ENCODE data around the gene ALLC.
"Not testable (repeated sequence)": the region's sequence is repeated elsewhere in the genome, so short reads cannot be mapped to it uniquely, and the experiment has no call there.

Gene ALLC

DNA sequence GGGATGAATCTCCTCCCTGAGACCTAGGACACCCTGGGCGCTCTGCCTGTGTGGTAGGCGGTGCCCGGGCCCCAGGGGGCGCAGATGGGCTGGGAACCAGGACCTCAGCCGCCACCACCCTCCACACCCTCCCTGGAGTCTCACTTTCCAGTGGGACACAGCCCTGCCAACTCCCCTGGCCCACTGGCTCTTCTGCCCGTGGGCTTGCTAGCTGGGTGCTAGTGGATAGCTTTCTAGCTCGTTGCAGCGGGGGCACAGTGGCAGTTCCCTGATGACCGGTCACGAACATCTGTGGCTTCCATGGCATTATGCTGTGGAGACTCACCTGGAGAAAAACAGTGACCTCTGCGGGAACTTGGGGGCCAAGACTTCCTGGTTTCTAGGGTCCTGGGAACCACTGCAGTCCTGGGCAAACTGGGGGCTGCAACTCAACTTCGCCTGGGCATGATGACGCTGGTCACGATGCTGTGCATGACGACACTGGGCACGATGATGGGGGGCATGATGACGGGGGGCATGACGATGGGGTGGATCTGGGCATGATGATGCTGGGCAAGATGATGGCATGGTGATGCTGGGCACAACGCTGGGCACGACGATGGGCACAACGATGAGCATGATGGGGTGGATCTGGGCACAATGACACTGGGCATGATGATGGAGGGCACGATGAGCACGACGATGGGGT, 31.0 kb upstream of the ALLC start:
- FAIRE-seq = no peak

DNA sequence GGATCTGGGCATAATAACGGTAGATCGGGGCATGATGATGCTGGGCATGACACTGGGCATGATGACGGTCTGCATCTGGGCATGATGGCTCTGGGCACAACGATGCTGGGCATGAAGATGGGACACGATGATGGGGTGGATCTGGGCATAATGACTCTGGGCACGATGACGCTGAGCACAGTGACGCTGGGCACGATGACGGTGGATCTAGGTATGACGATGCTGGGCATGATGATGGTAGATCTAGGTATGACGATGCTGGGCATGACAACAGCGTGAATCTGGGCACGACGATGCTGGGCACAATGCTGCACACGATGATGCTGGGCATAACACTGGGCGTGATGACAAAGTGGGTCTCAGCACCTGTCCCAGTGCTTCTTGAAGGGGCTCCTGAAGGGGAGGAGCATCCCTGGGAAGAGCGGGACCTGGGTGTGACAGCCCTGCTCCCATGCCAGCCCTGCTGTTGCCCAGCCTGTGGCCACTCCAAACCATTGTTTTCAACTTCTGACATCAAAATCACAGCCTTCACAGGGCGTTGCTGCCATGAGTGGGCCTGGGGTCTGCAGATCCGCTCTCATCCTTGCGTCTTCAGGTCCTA, 30.4 kb upstream of the ALLC start:
- FAIRE-seq = no peak

DNA sequence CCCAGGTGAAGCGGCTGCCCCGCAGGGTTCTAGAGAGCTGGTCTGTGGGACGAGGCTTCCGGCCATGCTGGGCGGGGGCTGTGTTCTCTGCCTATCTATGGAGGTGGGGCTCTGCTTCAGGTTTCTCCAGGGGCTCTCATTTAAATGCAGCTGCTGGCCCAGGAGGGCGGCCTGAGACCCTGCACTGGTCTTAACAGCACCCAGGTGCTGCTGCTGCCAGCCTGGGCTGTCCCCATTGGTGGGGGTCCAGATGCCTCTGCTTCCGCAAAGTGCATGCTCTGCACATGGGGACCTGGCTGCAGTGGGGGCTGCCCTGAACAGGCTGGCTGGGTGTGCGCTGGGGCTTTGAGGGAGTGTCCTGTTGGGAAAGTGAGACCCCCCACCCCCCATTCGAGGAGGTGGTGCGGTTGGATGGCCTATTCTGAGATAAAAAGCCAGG, 29.7 kb upstream of the ALLC start:
- FAIRE-seq = no peak

DNA sequence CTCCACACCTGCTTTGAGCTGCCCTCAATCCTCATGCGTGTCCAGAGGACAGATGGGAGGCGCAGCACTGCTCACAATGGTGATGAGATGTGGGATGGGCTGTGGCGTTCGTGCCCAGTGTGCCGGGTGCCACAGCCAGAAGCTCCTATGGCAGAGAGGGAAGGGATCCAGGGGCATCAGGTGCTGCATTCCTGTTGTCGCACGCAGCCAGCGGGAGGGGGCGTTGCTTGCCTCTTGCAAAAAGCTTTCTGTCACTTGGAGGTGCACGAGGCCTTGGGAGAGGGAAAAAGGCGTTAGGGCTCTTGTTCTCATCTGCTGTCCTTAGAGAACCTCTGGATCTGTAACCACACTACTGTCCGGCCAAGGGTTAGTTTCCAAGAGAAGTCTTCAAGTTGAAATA, 29.2 kb upstream of the ALLC start:
- FAIRE-seq = no peak

DNA sequence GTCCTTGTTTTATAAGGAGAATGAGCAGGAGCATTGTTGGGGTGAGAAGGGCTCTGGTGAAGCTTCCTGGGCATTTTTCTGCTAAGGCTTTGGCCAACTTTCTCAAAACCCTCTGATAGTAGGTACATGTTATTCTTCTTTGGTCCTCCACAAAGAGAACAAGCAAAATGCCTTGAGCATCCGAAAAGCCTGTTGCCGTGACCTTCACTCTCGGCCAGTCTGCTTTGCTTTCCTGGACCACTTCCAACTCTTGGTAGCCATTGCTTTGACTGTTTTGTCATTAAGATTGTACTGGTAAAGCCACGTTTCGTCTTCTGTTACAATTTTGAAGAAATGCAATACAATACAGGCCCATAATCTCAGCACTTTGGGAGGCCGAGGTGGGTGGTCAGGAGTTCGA, 27.4 kb upstream of the ALLC start:
- no peak for FAIRE-seq

DNA sequence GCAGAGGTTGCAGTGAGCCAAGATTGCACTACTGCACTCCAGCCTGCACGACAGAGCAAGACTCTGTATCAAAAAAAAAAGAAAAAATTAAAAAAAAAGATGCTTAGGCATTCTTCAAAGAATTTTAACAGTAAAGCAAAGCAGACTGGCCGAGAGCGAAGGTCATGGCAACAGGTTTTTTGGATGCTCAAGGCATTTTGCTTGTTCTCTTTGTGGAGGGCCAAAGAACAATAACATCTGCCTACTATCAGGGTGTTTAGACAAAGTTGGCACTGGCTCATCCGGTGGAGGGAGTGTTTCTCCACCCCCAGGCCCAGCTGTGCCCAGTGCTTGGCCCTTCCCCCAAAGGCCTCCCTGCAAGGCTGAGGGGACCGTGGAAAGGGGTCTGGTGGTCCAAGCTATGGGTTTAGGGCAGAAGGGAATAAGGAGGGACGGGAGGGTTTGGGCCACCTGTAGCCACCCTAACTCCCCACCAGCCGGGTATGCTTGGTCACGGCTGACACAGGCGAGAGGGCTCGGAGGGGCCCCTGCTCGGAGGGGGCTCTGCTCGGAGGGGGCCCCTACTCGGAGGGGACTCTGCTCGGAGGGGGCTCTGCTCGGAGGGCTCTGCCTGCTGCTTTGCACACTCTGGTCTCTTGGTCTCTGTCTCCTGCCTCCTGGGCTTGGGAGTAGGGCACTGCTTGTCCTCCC, 26.7 kb upstream of the ALLC start:
- no peak for FAIRE-seq

DNA sequence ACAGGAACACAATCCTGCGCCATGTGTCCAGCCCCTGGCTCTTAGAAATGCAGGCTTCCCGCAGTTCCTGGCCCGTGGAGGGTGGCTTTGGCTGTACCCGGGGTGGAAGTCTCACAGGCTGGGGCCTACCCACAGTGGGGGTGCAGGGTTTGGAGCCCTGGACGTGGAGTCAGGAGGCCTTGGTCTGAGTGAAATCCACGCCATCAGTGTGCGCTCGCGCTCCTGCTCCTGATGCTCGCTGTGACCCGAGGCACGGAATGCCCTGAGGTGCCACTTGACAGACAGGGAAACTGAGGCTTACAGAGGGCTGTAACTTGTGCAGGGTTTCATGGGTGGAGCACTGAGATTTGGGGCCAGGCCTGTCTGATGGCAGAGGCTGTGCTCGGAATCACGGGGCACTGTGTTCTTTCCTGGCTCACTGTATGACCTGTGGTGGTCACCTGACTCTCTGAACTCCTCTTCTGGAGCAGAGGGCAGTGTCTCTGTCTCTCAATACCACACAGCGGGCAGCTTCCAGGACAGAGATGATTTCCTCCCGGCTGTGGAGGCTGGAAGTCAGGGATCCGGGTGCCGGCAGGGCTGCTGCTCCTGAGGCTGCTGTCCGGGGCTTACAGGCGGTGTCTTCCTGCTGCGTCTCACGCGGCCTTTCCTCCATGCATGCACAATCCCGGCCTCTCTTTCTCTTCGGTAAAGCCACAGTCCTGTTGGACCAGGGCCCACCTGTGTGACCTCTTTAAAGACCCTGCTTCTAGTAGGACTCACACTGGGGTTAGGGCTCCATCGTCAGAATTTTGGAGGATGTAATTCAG, 25.9 kb upstream of the ALLC start:
- no peak for FAIRE-seq

DNA sequence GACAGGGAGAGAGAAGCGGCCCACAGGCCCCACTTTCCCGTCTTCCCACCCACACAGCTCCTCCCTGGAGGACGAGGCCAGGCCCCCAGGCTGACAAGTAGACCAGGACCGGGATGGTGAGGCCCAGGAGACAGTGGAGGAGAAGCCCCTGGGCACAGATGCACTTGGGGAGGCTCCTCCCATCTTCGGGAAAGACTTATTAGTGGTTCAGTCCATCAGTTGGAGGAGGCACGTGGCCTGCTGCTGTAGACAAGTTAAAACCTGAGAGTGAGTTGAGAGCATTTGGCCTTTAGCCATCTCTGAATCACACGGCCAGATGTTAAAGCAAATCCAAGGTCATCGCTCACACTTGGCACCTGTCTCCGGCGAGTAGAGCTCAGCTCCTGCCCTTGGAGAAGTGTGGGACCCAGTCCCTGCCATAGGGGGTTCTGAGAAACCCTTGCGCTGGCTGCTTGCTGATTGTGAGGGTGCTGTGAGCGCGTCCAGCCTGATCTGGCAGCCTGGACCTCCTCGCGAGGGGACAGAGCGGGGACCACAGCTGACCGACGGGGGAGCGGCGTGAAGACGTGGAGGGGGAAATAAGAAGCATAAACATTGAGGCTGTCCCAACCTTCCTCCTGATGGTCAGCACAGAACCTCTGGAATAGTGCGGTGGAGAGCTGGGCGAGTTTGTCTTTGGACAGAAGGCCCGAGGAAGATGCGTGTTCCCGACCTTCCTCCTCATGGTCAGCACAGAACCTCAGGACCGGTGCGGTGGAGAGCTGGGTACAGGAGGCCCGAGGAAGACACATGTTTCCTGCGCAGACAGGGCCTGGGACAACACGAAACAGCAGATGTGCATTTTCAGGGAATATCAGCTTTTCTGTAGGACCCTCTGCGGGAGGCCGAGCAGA, 24.7 kb upstream of the ALLC start:
- FAIRE-seq = no peak

DNA sequence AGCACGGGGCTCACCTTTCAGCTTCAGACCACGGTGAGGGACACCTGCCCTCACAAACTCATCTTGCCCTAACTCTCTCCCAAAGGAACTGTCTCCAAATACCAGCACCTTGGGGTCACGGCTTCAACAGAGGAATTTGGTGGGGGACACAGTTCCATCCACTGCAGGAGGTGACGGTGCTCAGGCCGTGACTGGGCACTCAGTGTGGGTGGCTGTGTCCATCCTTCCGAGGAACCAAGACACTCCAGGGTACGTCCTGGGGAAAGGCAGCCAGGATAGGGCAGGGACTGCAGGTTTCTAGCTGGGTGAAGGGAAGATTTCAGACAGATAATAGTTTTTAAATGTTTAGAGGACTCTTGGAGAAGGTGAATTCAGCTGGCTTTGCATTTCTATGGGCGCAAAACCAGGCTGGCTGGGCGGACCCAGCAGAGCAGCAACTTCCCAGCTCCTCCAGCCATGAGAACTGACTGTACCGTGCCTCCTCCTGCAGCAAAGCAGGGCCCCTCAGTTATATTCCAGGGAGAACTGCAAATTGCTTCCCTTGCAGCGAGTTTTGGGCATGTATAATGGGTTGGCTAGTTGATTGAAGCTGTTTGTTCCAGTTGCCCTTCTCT, 23.9 kb upstream of the ALLC start:
- no peak for FAIRE-seq

DNA sequence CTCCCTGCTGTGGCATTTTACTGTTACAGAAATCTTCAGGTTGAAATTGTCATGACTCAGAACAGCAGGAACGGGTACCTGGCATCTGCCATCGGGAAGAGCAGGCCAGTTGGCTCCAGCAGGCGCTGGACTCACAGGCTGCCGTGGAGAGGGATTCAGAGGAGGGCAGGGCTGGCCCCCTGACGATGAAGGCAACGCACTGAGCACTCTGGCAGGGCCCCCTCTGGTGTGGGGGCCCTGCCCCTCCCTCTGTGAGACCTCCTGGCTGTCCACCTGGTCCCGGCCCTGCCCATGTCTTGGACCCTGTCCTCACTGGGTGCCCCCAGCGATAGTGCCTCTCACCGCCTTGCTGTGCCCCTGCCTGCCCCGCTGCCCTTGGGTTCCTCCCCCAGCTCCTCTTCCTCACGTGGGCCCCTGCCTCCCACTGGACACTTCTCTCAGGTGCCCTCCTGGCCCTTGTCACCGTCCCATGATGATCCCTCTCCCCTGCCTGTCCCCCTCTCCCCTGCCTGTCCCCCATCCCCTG, 23.3 kb upstream of the ALLC start:
- no peak for FAIRE-seq

DNA sequence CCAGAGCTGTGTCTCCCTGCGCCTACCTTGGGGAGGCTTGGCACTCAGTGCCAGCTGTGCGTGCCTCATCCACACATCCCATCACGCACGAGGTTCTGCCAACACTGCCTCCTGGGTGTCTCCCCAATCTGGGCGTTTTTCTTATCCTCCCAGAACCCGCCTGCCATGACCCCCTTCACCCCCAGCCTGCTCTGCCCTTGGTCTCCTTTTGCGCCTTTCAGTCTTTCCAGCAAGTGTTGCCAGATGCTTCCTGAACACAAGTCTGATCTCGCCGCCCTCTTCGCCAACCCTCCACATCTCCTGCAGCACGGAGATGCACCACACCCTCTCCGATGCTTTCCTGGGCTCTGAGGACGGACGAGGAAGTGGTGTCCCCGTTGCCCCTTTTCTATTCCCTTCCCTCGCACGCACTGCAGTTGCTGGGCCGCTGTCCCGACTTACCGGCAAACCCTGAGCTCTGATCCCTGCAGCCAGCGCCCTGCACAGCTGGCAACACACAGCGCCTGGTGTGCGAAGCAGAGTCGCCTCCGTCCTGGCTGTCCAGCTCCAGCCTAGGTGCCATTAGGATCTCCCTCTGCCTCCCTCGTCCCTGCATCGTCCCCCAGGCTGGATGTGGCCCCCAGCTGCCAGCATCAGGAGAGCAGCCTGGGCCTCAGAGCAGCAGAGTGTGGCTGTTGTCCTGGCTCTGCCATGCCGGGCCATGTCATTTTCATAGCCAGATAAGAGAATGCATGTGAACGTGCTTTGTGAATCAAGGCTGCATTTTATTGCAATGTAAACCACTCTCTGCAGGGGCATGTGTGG, 22.6 kb upstream of the ALLC start:
- no peak for FAIRE-seq

DNA sequence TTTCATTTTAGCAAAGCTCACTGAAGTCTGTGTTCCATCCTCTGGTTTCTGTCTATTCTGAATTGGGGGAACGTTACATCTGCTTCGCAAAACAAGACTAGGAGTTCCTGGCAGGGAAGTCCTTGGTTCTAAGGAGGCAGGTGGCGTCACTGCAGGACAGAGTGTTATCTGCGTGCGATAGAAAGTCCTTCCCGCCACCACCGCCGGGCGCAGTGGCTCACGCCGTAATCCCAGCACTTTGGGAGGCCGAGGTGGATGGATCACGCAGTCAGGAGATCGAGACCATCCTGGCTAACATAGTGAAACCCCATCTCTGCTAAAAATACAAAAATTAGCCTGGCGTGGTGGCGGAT, 22.0 kb upstream of the ALLC start:
- FAIRE-seq = not testable (repeated sequence)

DNA sequence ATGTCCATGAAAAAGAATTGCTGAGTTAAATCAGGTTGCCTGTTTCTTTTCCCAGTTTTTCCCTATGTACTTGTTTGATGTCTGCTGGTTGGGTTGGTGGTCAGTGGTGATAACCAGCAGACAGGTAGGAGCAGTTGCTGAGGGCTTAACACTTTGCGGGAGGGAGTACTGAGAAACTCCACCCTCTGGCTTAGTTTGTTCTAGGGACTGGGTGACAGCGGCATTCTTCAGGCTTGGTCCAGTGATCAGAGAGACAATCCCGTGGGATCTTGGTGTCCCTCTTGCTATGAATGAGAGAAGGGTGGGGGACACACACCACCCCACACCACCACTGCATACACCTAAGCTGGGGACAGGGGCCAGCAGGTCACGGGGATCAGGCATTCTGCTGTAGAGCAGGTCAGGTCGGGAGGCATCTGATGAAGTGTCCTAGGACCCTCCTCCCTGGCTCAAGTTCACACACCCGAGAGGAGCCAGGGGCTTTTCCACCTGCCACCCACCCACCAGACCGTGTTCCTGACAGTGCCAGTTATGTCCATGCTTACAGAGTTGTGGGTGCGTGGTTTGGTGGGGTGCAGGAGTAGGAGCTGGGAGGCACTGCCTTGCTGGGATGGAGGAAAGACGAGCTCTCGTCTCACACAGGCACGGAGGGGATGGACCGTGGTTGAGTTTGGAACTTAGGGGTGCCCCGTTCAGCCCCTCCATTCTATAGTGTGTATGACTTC, 21.3 kb upstream of the ALLC start:
- no peak for FAIRE-seq

DNA sequence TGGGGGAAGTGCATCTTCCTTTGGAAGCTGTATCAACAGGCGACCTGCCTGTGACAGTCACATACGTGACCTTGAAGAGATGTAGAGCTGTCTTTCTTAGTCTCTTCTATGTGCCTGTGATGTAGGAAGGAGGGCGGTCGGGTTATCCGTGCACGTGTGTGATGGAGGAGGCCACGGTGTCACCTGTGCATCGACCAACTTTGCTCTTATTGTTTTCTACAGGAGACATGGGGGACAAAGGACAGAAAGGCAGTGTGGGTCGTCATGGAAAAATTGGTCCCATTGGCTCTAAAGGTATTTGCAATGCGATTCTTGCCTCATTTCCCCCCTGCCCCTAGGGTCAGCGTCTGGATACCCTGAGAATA, 20.7 kb upstream of the ALLC start:
- no peak for FAIRE-seq

DNA sequence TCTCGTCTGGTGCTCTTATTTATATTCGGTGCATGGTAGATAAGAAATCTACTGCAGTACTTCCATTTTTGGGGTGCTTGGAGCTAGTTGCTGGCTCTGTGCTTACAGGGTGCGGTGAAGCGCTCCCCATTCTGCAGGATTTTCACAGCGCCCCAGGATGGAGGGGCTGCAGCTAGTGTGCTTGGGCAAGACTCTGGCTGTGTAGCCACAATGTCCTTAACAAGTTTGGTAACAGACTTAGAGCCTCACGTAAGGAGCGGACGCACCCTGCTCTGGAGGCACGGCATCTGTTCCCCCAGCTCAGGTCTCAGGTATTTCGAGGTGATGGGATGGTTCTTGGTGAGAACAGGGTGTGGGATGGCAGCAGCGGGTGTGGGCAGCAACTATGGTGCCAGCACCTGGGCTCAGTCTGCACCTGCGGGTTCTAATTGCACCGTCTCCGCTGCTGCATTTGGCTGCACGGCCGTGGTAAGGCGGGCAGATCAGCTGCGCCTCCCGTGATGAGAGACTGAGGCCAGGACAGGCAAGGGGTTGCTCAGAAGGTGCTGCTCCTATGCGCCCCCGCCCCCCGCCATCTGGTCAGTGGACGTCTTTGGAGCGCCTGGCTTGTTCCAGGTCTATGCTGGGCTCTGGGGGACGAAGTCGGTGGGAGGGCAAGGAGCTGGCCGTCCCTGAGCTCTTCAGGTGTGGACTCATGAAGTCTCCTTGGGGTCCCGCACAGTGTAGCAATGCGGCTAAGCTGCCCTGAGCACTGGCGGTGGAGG, 20.1 kb upstream of the ALLC start:
- FAIRE-seq = no peak

DNA sequence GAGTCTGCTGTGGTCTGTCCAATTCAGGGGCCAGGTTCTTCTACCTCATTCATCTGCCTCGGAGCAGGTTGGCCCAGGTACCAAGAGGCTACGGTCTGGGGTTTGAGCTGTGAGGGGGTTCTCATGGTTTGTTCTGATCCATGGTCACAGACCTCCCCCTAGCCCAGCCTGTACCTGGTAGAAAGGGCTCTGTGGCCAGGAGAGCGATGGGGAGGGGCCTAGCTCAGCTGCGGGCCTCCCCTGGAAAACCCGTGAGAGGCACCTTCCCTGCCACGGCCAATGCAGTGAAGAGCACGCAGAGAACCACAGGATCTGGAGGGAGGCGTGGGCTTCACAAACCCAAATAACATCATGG, 19.6 kb upstream of the ALLC start:
- FAIRE-seq = no peak

DNA sequence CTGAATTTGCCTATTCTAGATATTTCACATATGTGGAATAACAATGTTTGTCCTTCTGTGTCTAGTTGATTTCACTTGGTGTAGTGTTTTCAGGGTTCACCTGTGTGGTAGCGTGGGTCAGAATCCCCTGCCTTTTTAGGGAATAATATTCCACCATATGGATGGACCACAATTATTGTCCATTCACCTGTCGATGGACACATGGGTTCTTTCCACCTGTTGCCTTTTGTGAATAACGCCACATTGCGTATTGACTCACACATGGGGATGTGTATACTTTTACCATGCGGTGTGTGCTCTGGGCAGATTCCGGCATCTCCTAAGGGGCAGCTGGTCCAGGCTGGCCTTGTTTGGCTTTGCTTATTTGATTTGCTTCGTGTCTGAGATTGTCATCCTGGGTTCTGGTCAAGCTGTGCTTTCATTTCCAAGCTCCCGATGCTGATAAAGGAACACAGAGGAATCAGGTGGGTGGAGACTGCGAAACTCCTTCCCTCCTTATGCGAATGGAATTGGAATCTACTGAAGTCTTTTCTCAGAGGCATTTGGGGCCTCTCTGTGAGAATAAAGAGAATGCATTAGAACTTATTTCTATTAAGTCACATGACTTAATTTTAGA, 18.9 kb upstream of the ALLC start:
- FAIRE-seq = no peak

DNA sequence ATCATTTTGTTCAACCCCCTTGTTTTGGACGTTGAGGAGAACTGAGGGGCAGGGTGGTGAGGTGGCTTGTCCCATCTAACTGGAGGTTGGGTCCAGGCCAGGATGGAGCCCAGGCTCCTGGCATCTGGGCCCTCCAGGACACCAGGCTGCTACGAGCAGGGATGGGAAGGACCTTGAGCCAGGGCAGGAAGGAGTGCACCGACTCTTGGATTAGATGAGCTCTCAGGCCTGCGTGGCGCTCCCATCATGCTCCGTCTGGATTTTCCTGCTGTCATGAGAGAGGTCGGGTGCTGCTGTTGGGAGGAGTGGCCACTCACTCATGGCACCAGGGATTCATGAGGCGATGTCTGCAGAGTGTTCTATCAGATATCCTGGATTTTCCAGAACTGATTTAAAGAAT, 18.3 kb upstream of the ALLC start:
- no peak for FAIRE-seq

DNA sequence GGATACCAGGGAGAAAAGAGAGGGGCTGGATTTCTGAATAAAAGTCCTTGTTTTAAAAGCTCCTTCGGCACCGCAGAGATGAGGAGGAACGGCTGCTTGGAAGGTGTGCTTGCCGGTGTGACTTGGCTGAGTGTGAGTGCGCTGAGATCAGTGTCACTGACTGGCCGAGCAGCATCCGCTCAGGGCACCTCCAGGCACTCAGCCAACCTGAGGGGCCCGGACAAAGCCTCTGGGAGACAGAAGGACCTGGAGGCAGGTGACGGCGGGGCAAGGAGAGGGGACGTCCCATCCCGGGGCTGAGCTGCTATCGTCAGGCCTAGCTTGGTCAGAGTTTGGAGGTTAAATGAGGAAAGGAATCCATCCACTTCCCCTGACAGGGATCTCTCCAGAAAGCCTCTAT, 16.8 kb upstream of the ALLC start:
- FAIRE-seq = no peak

All from G401.6 (cell line).